Thyroid gland (tissue), 4 donors: ENCODE measurements around the gene VPS35L. TPM values are rescaled to one million over a fixed set of nuclear protein-coding genes. Genes with fewer than 3 reads are reported as not detected.

ENCODE experiments used
- DNase-seq, 2 donors: peaks; one replicate each; pipeline ENCODE4 v3.0.0-alpha.2; 2019
- H3K27ac ChIP-seq, 3 donors: fragments of 200-600 bp; sonication (generic); 1 replicate in 2 of 3; 2 replicates in 1 of 3; pipeline ENCODE4 v1.5.1; 2016 to 2019; ENCODE audit warnings: mild to moderate bottlenecking in 1 of 3, moderate library complexity in 1 of 3
- H3K27me3 ChIP-seq: fragments of 200-600 bp; sonication (generic); one replicate; pipeline ENCODE4 v1.5.1; 2019
- H3K36me3 ChIP-seq, 2 donors: fragments of 200-600 bp; sonication (generic); one replicate each; pipeline ENCODE4 v1.5.1; 2016 to 2019
- H3K4me1 ChIP-seq, 2 donors: fragments of 200-600 bp; sonication (generic); one replicate each; pipeline ENCODE4 v1.5.1; 2017 to 2019
- H3K4me3 ChIP-seq, 3 donors: fragments of 200-600 bp; sonication (generic); replicated peaks in 1 of 3; 1 replicate in 2 of 3; 2 replicates in 1 of 3; pipeline ENCODE4 v1.5.1; 2016; ENCODE audit warnings: mild to moderate bottlenecking in 1 of 3
- H3K9me3 ChIP-seq: fragments of 200-600 bp; sonication (generic); one replicate; pipeline ENCODE4 v1.5.1; 2017
- POLR2A ChIP-seq, 2 donors: fragments of 450-650 bp; IDR thresholded peaks; one replicate each; pipeline ENCODE4 v1.6.1; 2017; ENCODE audit warnings: antibody characterized with exemption in 2 of 2, mild to moderate bottlenecking in 2 of 2, moderate library complexity in 1 of 2
- WGBS, 2 donors: methylation state at CpG; one replicate each; pipeline ENCODE4 v1.1.5; 2017; 5-methylcytosine and 5-hydroxymethylcytosine counted together
- intact Hi-C: fragments of 100-400 bp; cut with DNase I; formaldehyde crosslinking; loops from one replicate; pipeline ENCODE4 v1.15.1; 2023
- total RNA-seq, 4 donors: library from RNA; depleted of rRNA; stranded (reverse); fragments of >200 nt; gene quantifications; one replicate each; pipeline ENCODE4 v1.2.3, GENCODE V29; 2016
- TF ChIP-seq, protein P1 (sequence below), 6 experiments: fragments of 200-600 bp in 3 of 6; fragments of 450-650 bp in 3 of 6; sonication (generic) in 3 of 6; IDR thresholded peaks; one replicate each; pipeline ENCODE4 v1.5.1; 2016 to 2019; ENCODE audit warnings: antibody characterized with exemption in 6 of 6, mild to moderate bottlenecking in 2 of 6, inconsistent platforms in 1 of 6, moderate library complexity in 1 of 6

Gene VPS35L
- total RNA-seq, 4 donors from 2014 or later: 64.9 to 74.3 (median 68.8) TPM

DNA sequence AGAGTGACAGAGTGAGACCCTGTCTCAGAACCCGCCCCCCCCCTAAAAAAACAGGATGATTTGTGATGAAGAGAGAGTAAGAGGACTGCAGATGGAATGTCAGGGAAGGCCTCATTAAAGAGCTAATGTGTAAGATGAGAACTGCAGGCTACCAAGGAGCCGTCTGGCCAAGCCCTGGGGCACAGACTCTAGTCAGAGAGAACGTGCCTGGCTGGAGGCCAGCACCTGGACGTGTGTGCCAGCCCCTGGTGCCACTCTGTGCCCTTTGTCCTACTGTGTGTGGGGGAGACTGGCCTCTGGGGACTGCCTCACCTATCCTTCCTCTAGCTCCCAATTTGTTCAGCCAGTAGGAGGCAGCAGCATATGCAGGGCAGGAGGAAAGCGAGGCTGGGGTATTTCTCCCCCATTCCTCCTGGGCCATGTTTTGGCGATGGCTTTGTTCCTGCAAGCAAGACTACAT, 125.4 kb downstream of the VPS35L start:
- Histone ChIP-seq H3K4me3 (no peak overlapping the region), H3K27me3 (no peaks in the 10 kb centered on the region), H3K36me3 (peaks cover 16 to 21% of the 10 kb centered on the region in 2 donors), H3K9me3 (no peaks in the 10 kb centered on the region), H3K4me1 (no peaks in the 10 kb centered on the region), H3K27ac (no peak overlapping the region)
- intact Hi-C loops: no loop called here
- DNase-seq: no peak
- TF ChIP-seq POLR2A (IDR thresholded peaks at IDR 0.05): no peak
- TF ChIP-seq, protein P1, sequence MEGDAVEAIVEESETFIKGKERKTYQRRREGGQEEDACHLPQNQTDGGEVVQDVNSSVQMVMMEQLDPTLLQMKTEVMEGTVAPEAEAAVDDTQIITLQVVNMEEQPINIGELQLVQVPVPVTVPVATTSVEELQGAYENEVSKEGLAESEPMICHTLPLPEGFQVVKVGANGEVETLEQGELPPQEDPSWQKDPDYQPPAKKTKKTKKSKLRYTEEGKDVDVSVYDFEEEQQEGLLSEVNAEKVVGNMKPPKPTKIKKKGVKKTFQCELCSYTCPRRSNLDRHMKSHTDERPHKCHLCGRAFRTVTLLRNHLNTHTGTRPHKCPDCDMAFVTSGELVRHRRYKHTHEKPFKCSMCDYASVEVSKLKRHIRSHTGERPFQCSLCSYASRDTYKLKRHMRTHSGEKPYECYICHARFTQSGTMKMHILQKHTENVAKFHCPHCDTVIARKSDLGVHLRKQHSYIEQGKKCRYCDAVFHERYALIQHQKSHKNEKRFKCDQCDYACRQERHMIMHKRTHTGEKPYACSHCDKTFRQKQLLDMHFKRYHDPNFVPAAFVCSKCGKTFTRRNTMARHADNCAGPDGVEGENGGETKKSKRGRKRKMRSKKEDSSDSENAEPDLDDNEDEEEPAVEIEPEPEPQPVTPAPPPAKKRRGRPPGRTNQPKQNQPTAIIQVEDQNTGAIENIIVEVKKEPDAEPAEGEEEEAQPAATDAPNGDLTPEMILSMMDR (IDR thresholded peaks at IDR 0.05): no peak
- 76 to 83% methylated on average over 6 of the region's 6 CpGs for WGBS, 2 donors

DNA sequence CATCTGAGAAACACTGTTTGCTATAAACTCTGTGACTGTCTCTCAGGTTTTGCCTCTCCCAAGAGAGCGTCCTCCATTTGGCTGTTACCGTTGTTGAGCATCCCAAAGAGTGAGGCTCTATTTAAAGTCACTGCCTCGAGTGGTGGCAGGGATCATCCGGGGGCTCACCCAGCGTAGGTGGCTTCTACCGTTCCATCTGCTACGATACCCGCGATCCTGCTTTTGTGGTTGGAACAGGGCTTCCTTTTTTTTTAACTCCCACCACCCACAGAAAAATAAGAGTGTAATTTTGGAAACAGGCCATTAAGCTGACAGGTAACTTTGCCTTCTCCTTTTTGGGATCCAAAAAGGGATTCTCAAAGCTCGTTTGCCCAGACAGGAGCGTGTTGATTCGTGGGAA, 126.1 kb downstream of the VPS35L start:
- intact Hi-C loops: no loop called here
- TF ChIP-seq, protein P1 (IDR thresholded peaks at IDR 0.05): no peak
- no peak for TF ChIP-seq POLR2A (IDR thresholded peaks at IDR 0.05)
- Histone ChIP-seq H3K27ac (no peak overlapping the region), H3K36me3 (peaks cover 16 to 21% of the 10 kb centered on the region in 2 donors), H3K27me3 (no peaks in the 10 kb centered on the region), H3K9me3 (no peaks in the 10 kb centered on the region), H3K4me3 (no peak overlapping the region), H3K4me1 (no peaks in the 10 kb centered on the region)
- DNase-seq: no peak
- WGBS, 2 donors: 92 to 95% methylated on average over 12 of the region's 12 CpGs

DNA sequence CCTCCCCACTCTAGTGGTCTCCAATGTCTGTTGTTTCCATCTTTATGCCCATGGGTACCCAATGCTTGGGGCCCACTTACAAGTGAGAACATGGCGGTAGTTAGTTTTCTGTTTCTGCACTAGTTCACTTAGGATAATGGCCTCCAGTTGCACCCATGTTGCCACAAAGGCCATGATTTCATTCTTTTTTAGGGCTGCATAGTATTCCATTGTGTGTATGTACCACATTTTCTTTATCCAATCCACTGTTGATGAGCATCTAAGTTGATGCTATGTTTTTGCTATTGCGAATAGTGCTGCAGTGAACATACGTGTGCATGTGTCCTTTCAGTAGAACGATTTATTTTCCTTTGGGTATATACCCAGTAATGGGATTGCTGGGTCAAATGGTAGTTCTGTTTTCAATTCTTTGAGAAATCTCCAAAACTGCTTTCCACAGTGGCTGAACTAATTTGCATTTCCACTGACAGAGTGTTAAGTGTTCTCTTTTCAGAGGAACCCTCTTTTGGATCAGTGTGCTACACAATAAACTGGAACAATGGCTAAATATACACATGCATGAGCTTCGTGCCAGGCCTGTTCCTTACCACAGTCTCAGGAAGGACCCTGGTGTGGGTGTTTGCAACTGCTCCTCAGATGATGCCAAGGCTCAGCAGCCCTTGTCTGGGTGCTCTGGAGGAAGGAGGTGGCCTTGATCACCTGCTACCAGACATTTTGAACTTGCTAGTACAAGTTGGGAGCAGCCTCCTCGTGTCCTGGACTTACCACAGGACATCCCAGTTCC, 128.1 kb downstream of the VPS35L start:
- H3K36me3 ChIP-seq: peaks cover 16 to 21% of the 10 kb centered on the region in 2 donors
- no peaks in the 10 kb centered on the region for H3K27me3 ChIP-seq
- no peaks in the 10 kb centered on the region for H3K9me3 ChIP-seq
- no peak overlapping the region for H3K4me3 ChIP-seq
- no peaks in the 10 kb centered on the region for H3K4me1 ChIP-seq
- H3K27ac ChIP-seq: no peak overlapping the region
- TF ChIP-seq, protein P1 (IDR thresholded peaks at IDR 0.05): no peak
- TF ChIP-seq POLR2A (IDR thresholded peaks at IDR 0.05): no peak
- 94 to 97% methylated on average over 6 of the region's 6 CpGs for WGBS, 2 donors
- DNase-seq: no peak
- intact Hi-C loops: no loop called here

DNA sequence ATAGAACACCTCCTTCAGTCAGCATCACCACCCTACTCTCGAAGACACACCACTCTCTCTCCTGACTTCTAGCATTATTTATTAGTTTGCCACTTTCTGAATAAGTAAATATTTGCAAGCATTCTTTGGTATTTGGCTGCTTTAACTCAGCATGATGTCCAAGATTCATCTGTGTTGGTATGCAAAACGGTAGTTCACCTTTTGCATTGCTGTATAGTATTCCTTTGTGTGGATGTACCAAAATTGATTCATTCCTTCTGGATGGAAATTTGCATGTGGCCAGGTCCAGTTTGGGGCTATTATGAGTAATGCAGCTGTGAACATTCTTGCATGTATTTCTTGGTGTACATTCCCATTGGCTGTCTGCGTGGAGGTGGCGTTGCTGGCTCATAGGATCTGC, 129.7 kb downstream of the VPS35L start:
- H3K4me1 ChIP-seq: peaks cover 0 to 5% of the 10 kb centered on the region in 2 donors
- H3K27ac ChIP-seq: no peak overlapping the region
- DNase-seq: no peak
- 92 to 97% methylated on average over 4 of the region's 4 CpGs for WGBS, 2 donors
- no peaks in the 10 kb centered on the region for H3K9me3 ChIP-seq
- intact Hi-C loops: no loop called here
- no peak overlapping the region for H3K4me3 ChIP-seq
- TF ChIP-seq, protein P1 (IDR thresholded peaks at IDR 0.05): no peak
- TF ChIP-seq POLR2A (IDR thresholded peaks at IDR 0.05): no peak
- H3K36me3 ChIP-seq: peaks cover 16 to 21% of the 10 kb centered on the region in 2 donors
- H3K27me3 ChIP-seq: no peaks in the 10 kb centered on the region

DNA sequence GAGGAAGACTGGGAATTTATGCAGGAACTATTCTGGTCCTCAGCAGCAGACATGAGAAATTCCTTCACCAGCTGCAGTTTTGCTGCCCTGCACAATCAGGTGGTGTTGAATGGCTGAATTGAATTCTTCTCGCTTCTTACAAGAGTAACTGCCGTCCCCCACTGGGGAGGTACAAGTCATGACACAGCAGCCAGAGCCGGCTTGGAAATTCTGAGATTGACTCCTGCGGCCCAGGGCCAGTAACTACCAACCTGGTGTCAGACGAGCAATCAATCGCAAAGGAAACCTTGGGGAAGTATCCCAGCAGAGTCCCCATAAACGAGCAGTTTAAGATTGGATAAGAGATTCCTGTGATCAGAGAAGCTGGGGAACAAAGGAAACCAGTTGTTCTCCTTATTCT, 131.8 kb downstream of the VPS35L start:
- Histone ChIP-seq H3K4me3 (no peak overlapping the region), H3K27ac (no peak overlapping the region), H3K27me3 (no peaks in the 10 kb centered on the region), H3K36me3 (peaks cover 23 to 24% of the 10 kb centered on the region in 2 donors), H3K4me1 (peaks cover 0 to 13% of the 10 kb centered on the region in 2 donors), H3K9me3 (no peaks in the 10 kb centered on the region)
- TF ChIP-seq, protein P1 (IDR thresholded peaks at IDR 0.05): no peak
- TF ChIP-seq POLR2A (IDR thresholded peaks at IDR 0.05): no peak
- 92 to 93% methylated on average over 7 of the region's 7 CpGs for whole genome bisulfite sequencing, 2 donors
- no peak for DNase-seq
- intact Hi-C loops: no loop called here
